Endothelial cell of umbilical vein (primary cell): ENCODE results near the gene TMPRSS7.

ENCODE experiments used
- POLR2A ChIP-seq: IDR thresholded peaks from 2 replicates; pipeline ENCODE4 v1.6.1; 2012; ENCODE audit warnings: low read depth, mild to moderate bottlenecking, control low read depth, low read length
- POLR2AphosphoS5 ChIP-seq: IDR thresholded peaks from 2 replicates; pipeline ENCODE4 v1.6.1; 2012; ENCODE audit warnings: low read depth, mild to moderate bottlenecking, control low read depth, low read length, moderate library complexity; ENCODE audit not compliant: insufficient read depth
- TF ChIP-seq, protein P1 (sequence below), 2 donors: IDR thresholded peaks; 1 replicate in 1 of 2; 2 replicates in 1 of 2; pipeline ENCODE4 v1.5.1; 2011; ENCODE audit warnings: low read length in 2 of 2, mild to moderate bottlenecking in 2 of 2, moderate library complexity in 2 of 2, control low read depth in 1 of 2, inconsistent platforms in 1 of 2, low read depth in 1 of 2; ENCODE audit not compliant: insufficient read depth in 1 of 2; ENCODE audit errors: extremely low read depth in 1 of 2

DNA sequence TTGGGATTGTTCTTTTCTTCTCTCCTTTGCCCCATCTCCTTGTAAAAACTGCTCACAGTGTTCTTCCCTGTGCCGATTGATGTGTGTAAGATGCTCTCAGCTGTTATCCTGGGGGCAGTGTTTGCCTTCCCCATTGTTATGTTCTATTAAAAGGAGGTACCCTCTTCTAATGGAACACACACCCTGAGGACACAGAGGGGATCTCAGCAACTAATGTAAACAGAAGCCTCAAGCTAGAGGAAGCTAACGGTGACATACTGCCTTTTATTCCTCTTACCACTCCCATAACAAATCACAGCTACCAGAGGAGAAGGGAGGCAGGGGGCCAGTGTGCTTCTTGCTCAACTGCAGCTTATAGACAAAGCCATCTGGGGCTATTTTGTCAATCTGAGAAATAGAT lies 33.6 kb upstream of the TMPRSS7 start:
- TF ChIP-seq, protein P1, sequence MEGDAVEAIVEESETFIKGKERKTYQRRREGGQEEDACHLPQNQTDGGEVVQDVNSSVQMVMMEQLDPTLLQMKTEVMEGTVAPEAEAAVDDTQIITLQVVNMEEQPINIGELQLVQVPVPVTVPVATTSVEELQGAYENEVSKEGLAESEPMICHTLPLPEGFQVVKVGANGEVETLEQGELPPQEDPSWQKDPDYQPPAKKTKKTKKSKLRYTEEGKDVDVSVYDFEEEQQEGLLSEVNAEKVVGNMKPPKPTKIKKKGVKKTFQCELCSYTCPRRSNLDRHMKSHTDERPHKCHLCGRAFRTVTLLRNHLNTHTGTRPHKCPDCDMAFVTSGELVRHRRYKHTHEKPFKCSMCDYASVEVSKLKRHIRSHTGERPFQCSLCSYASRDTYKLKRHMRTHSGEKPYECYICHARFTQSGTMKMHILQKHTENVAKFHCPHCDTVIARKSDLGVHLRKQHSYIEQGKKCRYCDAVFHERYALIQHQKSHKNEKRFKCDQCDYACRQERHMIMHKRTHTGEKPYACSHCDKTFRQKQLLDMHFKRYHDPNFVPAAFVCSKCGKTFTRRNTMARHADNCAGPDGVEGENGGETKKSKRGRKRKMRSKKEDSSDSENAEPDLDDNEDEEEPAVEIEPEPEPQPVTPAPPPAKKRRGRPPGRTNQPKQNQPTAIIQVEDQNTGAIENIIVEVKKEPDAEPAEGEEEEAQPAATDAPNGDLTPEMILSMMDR (IDR thresholded peaks at IDR 0.05; ENCODE audit: extremely low read depth in 1 of 2, insufficient read depth in 1 of 2, low read depth in 1 of 2, low read length in 2 of 2), result no peak
- TF ChIP-seq POLR2AphosphoS5 (no peak), POLR2A (no peak)
